Activated CD4-positive, CD25-positive, alpha-beta regulatory T cell treated with anti-CD3 and anti-CD28 coated beads, Interleukin-2, amount 50 U/mL, for 24 hours (primary cell): ENCODE data around the gene ARMH4.

Source experiments
- ATAC-seq, 2 donors: fragments of 150-1000 bp; cut with Tn5 transposase; one replicate each; pipeline ENCODE4 v1.10.0; 2021; ENCODE audit warnings: mild to moderate bottlenecking in 1 of 2, moderate library complexity in 1 of 2

The ARMH4 gene

GRCh38 chr14:58026219-58026618, 125.8 kb downstream of the ARMH4 start:
- ATAC-seq, result no peak

- no peak for ATAC-seq
Observed at GRCh38 chr14:58014778-58015177, 137.2 kb downstream of the ARMH4 start.

GRCh38 chr14:58002618-58003017, 149.4 kb downstream of the ARMH4 start:
- no peak for ATAC-seq

GRCh38 chr14:57999979-58000378, 152.0 kb downstream of the ARMH4 start:
- no peak for ATAC-seq

- no peak for ATAC-seq
Observed at GRCh38 chr14:57999471-57999870, 152.5 kb downstream of the ARMH4 start.

- ATAC-seq, result no peak
Observed at GRCh38 chr14:57998766-57999165, 153.2 kb downstream of the ARMH4 start.

- no peak for ATAC-seq
Observed at GRCh38 chr14:57991353-57991752, 160.7 kb downstream of the ARMH4 start.

- ATAC-seq, result no peak
Observed at GRCh38 chr14:57988445-57988844, 163.6 kb downstream of the ARMH4 start.

- no peak for ATAC-seq
Observed at GRCh38 chr14:57987596-57988300, 164.3 kb downstream of the ARMH4 start.

- ATAC-seq, result no peak
Observed at GRCh38 chr14:57987051-57987450, 165.0 kb downstream of the ARMH4 start.

GRCh38 chr14:57982804-57983634, 169.0 kb downstream of the ARMH4 start:
- ATAC-seq, result no peak

- ATAC-seq, result no peak
Observed at GRCh38 chr14:57981817-57982560, 170.0 kb downstream of the ARMH4 start.

- ATAC-seq, result no peak
Observed at GRCh38 chr14:57979376-57980048, 172.5 kb downstream of the ARMH4 start.

- ATAC-seq, result no peak
Observed at GRCh38 chr14:57976701-57977100, 175.3 kb downstream of the ARMH4 start.

- no peak for ATAC-seq
Observed at GRCh38 chr14:57974896-57975295, 177.1 kb downstream of the ARMH4 start.

GRCh38 chr14:57970594-57970993, 181.4 kb downstream of the ARMH4 start:
- no peak for ATAC-seq

- no peak for ATAC-seq
Observed at GRCh38 chr14:57970175-57970574, 181.8 kb downstream of the ARMH4 start.

- ATAC-seq, result no peak
Observed at GRCh38 chr14:57963071-57963470, 188.9 kb downstream of the ARMH4 start.

- no peak for ATAC-seq
Observed at GRCh38 chr14:57962325-57963035, 189.5 kb downstream of the ARMH4 start.

- ATAC-seq, result no peak
Observed at GRCh38 chr14:57961786-57962060, 190.3 kb downstream of the ARMH4 start.

GRCh38 chr14:57960946-57961785, 190.8 kb downstream of the ARMH4 start:
- ATAC-seq, result no peak

- no peak for ATAC-seq
Observed at GRCh38 chr14:57957441-57957840, 194.6 kb downstream of the ARMH4 start.
